BLaER1 (cell line): ENCODE data around the gene CLCN3.

Source experiments
- H3K27ac ChIP-seq: shearing (Covaris generic); formaldehyde crosslinking; 2 replicates; pipeline ENCODE4 v1.8.1; 2022
- H3K27me3 ChIP-seq: shearing (Covaris generic); formaldehyde crosslinking; 2 replicates; pipeline ENCODE4 v1.8.1; 2022
- H3K36me3 ChIP-seq: shearing (Covaris generic); formaldehyde crosslinking; 2 replicates; pipeline ENCODE4 v1.8.1; 2022
- H3K4me1 ChIP-seq: shearing (Covaris generic); formaldehyde crosslinking; 2 replicates; pipeline ENCODE4 v1.8.1; 2022
- H3K4me2 ChIP-seq: shearing (Covaris generic); formaldehyde crosslinking; 2 replicates; pipeline ENCODE4 v1.8.1; 2022
- H3K4me3 ChIP-seq: shearing (Covaris generic); formaldehyde crosslinking; 2 replicates; pipeline ENCODE4 v1.8.1; 2022
- H3K9ac ChIP-seq: shearing (Covaris generic); formaldehyde crosslinking; 2 replicates; pipeline ENCODE4 v1.8.1; 2022
- H3K9me3 ChIP-seq: shearing (Covaris generic); formaldehyde crosslinking; 2 replicates; pipeline ENCODE4 v1.8.1; 2022
- H4K20me1 ChIP-seq: shearing (Covaris generic); formaldehyde crosslinking; 2 replicates; pipeline ENCODE4 v1.8.1; 2022
- Cebpa-rat ChIP-seq: shearing (Covaris generic); IDR thresholded peaks from 2 replicates; pipeline ENCODE4 v1.8.1; 2022

Gene CLCN3

DNA sequence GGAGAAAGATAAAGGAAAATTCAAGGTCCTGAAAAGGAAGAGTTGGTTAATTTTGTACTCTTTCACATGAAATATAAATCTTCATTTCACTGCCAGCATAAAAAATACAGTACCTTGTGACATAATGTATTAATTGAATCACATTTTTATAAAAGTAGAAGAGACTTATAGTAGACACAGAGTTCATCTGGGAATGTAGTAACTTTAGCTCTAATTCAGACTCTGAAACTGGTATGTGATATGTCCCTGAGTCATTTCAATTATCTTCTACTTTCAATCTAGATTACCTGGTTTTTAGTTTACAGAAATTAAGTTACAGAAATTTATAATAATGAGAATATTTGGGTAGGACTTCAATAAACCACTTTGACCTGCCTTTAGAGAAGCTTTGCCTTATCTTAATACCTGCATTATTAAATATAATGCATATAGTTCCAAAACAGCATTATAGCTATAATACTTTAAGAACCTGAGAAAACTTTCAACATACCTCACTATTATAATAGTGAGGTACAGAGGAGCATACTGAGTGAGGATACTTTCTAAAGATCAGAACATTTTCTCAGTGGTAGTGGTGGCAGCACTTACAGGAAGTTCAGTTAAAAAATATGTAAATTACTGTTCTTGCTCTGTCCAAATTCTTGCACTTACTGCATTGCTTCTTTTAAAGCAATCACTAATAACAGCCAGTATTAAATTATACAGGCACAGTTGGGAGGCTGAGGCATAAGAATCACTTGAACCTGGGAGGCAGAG, 19.2 kb upstream of the CLCN3 start:
- Histone ChIP-seq H3K9ac (no peak overlapping the region), H3K4me3 (no peak overlapping the region), H3K36me3 (peaks cover 8% of the 10 kb centered on the region; the same call in 1 of the 2 replicates), H3K27ac (no peak overlapping the region), H3K4me2 (no peak overlapping the region), H3K4me1 (no peaks in the 10 kb centered on the region), H3K27me3 (no peaks in the 10 kb centered on the region), H4K20me1 (no peaks in the 10 kb centered on the region), H3K9me3 (no peaks in the 10 kb centered on the region)
- no peak for TF ChIP-seq Cebpa-rat

DNA sequence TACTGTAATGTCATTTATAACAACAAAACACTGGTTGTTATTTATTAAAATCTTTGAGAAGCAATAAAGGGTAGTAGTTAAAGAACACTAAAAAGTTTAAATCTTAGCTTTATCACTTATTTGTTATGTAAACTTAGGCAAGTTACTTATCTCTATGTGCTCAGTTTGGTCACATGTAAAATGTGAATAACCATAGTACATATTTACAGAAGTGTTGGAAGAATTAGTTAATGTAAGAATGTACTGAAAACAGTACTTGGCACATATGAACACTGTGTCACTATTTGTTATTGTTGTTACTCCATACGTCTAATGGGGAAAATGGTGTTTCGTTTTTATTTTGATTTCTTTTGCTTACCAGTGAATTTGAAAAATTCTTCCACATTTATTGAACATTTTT, 17.1 kb upstream of the CLCN3 start:
- no peaks in the 10 kb centered on the region for H4K20me1 ChIP-seq
- no peak for TF ChIP-seq Cebpa-rat
- H3K27me3 ChIP-seq, result no peaks in the 10 kb centered on the region
- H3K4me2 ChIP-seq, result no peak overlapping the region
- H3K9me3 ChIP-seq, result no peaks in the 10 kb centered on the region
- H3K9ac ChIP-seq, result no peak overlapping the region
- H3K4me1 ChIP-seq, result no peaks in the 10 kb centered on the region
- no peak overlapping the region for H3K4me3 ChIP-seq
- H3K36me3 ChIP-seq, result peaks cover 8% of the 10 kb centered on the region; the same call in 1 of the 2 replicates
- H3K27ac ChIP-seq, result no peak overlapping the region

DNA sequence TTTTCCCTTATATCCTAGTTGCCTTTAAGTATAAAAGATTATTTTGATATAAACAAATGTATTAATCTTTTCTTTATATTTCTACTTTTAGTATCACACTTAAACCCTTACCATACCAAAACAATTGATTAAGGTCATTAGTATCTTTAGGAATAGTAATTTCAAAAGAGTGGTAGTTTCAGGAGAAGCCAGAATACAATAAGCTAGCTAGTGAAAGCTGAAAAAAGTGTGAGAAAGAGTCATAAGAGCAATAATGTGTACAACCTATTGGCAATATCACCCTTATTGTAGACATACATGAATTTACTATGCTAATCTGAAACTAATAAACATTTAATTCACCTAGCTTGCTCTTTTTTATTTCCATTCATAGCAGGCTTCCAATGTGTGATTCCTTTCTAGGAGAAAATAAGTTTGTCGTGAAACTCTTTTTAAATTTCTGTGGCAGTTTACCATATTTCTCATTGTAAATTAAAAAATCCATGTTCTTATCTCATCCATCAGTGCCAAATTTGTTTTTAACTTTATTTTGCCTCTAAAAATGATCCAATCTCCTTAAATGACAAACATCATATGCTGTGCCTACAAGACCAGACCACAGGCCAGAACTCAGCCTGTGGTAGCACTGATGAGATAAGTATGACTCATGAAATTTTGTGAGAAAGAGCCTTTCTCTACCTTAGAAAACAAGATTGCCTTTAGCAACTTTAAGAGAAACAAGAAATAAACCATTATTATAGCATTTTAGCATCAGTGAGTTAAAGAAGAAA, 16.1 kb upstream of the CLCN3 start:
- Histone ChIP-seq H3K9ac (no peak overlapping the region), H4K20me1 (no peaks in the 10 kb centered on the region), H3K27ac (no peak overlapping the region), H3K4me1 (no peaks in the 10 kb centered on the region), H3K4me3 (no peak overlapping the region), H3K27me3 (no peaks in the 10 kb centered on the region), H3K4me2 (no peak overlapping the region), H3K9me3 (no peaks in the 10 kb centered on the region), H3K36me3 (peaks cover 8% of the 10 kb centered on the region; the same call in 1 of the 2 replicates)
- TF ChIP-seq Cebpa-rat, result no peak

- Histone ChIP-seq H3K4me3 (no peak overlapping the region), H3K27me3 (no peaks in the 10 kb centered on the region), H3K4me1 (peaks cover under 1% of the 10 kb centered on the region), H3K36me3 (peaks cover 8% of the 10 kb centered on the region; the same call in 1 of the 2 replicates), H3K9ac (no peak overlapping the region), H3K9me3 (no peaks in the 10 kb centered on the region), H4K20me1 (no peaks in the 10 kb centered on the region), H3K4me2 (no peak overlapping the region), H3K27ac (no peak overlapping the region)
- TF ChIP-seq Cebpa-rat, result no peak
Observed at GRCh38 chr4:169604903-169605331, 15.5 kb upstream of the CLCN3 start.

DNA sequence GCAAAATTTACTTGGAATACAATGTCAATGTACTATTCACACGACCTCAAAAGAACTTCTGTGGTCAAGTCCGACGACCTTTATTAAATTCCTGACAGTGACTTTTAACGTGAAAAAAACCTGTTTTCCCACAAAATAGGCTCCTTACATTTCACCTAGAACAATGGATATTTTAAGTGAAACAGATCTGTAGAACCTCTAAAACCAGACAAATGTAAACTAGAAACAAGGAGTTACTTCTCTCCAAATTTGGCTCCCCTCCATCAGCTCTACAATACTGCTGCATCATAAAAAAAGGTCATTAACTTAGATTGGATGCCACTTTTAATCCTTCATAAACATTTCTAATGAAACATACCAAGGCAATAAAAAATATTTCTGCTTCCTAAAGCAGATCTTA, 9.2 kb upstream of the CLCN3 start:
- Histone ChIP-seq H3K4me2 (peak overlapping the region; percentile 90), H3K27ac (no peak overlapping the region), H4K20me1 (no peaks in the 10 kb centered on the region), H3K9me3 (no peaks in the 10 kb centered on the region), H3K36me3 (no peaks in the 10 kb centered on the region), H3K4me1 (peaks cover 28% of the 10 kb centered on the region), H3K4me3 (peak overlapping the region; percentile 89), H3K27me3 (no peaks in the 10 kb centered on the region), H3K9ac (peak overlapping the region; percentile 89; the same call in 1 of the 2 replicates)
- no peak for TF ChIP-seq Cebpa-rat

DNA sequence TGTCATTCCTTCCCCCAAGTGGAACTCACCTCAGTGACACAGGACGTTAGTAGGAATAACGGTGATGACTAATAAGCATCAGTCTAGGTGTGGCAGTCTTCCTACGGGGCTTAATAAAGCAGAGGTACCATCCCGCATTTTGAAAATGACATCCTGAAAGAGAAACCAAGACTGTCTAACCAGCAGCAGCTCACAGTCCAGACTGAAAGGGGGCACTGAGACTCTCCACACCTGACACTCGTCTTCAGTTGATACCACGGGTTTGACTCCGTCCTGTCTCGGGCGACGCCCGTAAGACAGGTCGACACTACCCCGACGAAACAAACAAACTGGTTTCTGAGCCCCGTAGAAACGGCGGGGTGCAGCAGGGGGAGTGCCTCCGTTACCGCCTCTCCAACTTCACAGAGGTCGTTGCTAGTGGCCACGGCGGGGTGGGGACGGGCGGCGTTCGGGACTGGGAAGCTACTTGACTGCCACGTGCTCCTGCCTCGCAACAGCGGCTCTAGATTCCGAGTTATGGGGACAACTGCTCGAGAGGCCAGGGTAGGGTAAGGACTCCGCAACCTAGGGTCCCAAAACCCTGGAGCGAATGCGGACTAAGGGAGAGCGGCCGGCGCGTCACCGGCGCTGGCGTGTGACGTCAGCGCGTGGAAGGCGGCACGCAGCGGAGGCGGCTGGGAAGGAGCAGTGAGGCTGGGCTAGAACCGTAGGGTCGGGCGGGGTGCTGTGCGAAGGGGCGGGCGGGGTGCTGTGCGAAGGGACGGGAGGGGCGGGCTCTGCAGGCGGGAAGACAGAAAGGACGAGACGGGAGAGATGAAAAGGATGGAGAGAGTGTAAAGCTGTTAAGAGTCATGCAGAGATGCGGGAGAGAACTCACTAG, 8.1 kb upstream of the CLCN3 start, which contains the start of gene NEK1:
NEK1 (minus strand) TSS at position 593 of the 880 bp plus-strand sequence. CDS start 9,953 bp downstream, outside the sequence.
- no peak for TF ChIP-seq Cebpa-rat
- H3K4me3 ChIP-seq, result peak within 1 kb of the TSS; percentile 89
- peak within 1 kb of the TSS; percentile 82 for H3K27ac ChIP-seq

GRCh38 chr4:169612871-169613859, 7.2 kb upstream of the CLCN3 start:
- Histone ChIP-seq H3K9ac (0 out of 2 replicates have a peak overlapping the region, but pooled peaks have one; percentile 19), H3K27me3 (no peaks in the 10 kb centered on the region), H3K4me2 (peak overlapping the region; percentile 86), H3K9me3 (no peaks in the 10 kb centered on the region), H3K4me3 (peak overlapping the region; percentile 89), H3K36me3 (no peaks in the 10 kb centered on the region), H3K27ac (no peak overlapping the region), H4K20me1 (no peaks in the 10 kb centered on the region), H3K4me1 (peaks cover 30% of the 10 kb centered on the region)
- TF ChIP-seq Cebpa-rat, result no peak

More for the DNA sequence above, 8.1 kb upstream of the CLCN3 start, which contains the start of gene NEK1:
- Histone ChIP-seq H3K9me3 (no peaks in the 10 kb centered on the region), H3K9ac (peak within 1 kb of the TSS; percentile 89), H3K4me1 (peaks cover 28% of the 10 kb centered on the region), H3K4me2 (peak within 1 kb of the TSS; percentile 90), H3K27me3 (no peaks in the 10 kb centered on the region), H4K20me1 (no peaks in the 10 kb centered on the region), H3K36me3 (no peaks in the 10 kb centered on the region)

- H3K4me1 ChIP-seq, result peaks cover 28% of the 10 kb centered on the region
- TF ChIP-seq Cebpa-rat, result no peak
- no peaks in the 10 kb centered on the region for H3K36me3 ChIP-seq
- H3K9me3 ChIP-seq, result no peaks in the 10 kb centered on the region
- no peak overlapping the region for H3K4me2 ChIP-seq
- H3K4me3 ChIP-seq, result no peak overlapping the region
- H4K20me1 ChIP-seq, result no peaks in the 10 kb centered on the region
- H3K27me3 ChIP-seq, result no peaks in the 10 kb centered on the region
- H3K9ac ChIP-seq, result no peak overlapping the region
- H3K27ac ChIP-seq, result no peak overlapping the region
Observed at GRCh38 chr4:169615467-169616106, 4.8 kb upstream of the CLCN3 start.
